KMS-11 (cell line): ENCODE measurements around the gene TNKS2.

ENCODE experiments used
- H2AFZ ChIP-seq: fragments of 200-600 bp; sonication (generic); 2 replicates; pipeline ENCODE4 v1.6.1; 2016; ENCODE audit warnings: antibody characterized with exemption, mixed run types, low read depth
- H3K27ac ChIP-seq: fragments of 200-600 bp; sonication (generic); 2 replicates; pipeline ENCODE4 v1.6.1; 2016; ENCODE audit warnings: mild to moderate bottlenecking, mixed run types
- H3K27me3 ChIP-seq: fragments of 200-600 bp; sonication (generic); 2 replicates; pipeline ENCODE4 v1.6.1; 2017; ENCODE audit warnings: mild to moderate bottlenecking, low read depth, mixed run types, moderate library complexity; ENCODE audit not compliant: insufficient read depth
- H3K36me3 ChIP-seq: fragments of 200-600 bp; sonication (generic); 2 replicates; pipeline ENCODE4 v1.6.1; 2017; ENCODE audit warnings: mild to moderate bottlenecking, mixed run types; ENCODE audit not compliant: insufficient read depth
- H3K4me1 ChIP-seq: fragments of 200-600 bp; sonication (generic); 2 replicates; pipeline ENCODE4 v1.6.1; 2016; ENCODE audit warnings: mild to moderate bottlenecking, low read depth, mixed run types; ENCODE audit not compliant: poor library complexity, severe bottlenecking
- H3K4me2 ChIP-seq: fragments of 200-600 bp; sonication (generic); 2 replicates; pipeline ENCODE4 v1.7.0; 2016; ENCODE audit warnings: mild to moderate bottlenecking, mixed run types
- H3K4me3 ChIP-seq: fragments of 200-600 bp; sonication (generic); IDR thresholded peaks from 2 replicates; pipeline ENCODE4 v1.6.1; 2017; ENCODE audit warnings: low read depth, low read length, mixed read lengths; ENCODE audit not compliant: insufficient read depth
- H3K79me2 ChIP-seq: fragments of 200-600 bp; sonication (generic); 2 replicates; pipeline ENCODE4 v1.6.1; 2016; ENCODE audit warnings: low read depth, mixed run types; ENCODE audit not compliant: insufficient read depth
- H3K9ac ChIP-seq: fragments of 200-600 bp; sonication (generic); 2 replicates; pipeline ENCODE4 v1.6.1; 2016; ENCODE audit warnings: mild to moderate bottlenecking, mixed run types
- H4K20me1 ChIP-seq: fragments of 200-600 bp; sonication (generic); 2 replicates; pipeline ENCODE4 v1.6.1; 2016; ENCODE audit warnings: mild to moderate bottlenecking, mixed run types; ENCODE audit not compliant: insufficient read depth
- TF ChIP-seq, protein P1 (sequence below): fragments of 200-600 bp; sonication (generic); conservative IDR thresholded peaks from 2 replicates; pipeline ENCODE4 v1.6.1; 2017; ENCODE audit warnings: low read depth, mild to moderate bottlenecking, antibody characterized with exemption, low read length, moderate library complexity, mixed read lengths

The TNKS2 gene

DNA sequence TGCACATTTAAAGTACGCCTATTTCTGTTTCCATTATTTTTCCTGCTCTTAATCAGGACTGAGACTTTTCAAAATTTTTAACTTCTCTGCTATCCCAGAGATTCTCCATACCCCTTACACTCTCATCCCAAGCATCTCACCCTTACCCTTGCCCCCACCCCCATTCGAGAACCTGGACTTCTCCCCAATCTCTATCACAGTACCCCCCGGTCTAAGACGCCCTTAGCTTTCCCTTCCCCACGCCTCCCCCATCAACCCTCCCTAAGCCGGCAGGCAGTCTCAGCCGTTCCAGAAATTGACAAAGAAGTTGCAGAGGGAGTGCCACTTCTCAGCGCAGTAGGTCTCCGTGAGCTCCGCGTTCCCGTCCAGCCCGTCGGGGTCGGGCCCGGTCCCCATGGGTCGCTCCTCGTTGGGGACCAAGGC, 109.7 kb downstream of the TNKS2 start:
- no peaks in the 10 kb centered on the region for H3K27me3 ChIP-seq
- TF ChIP-seq, protein P1, sequence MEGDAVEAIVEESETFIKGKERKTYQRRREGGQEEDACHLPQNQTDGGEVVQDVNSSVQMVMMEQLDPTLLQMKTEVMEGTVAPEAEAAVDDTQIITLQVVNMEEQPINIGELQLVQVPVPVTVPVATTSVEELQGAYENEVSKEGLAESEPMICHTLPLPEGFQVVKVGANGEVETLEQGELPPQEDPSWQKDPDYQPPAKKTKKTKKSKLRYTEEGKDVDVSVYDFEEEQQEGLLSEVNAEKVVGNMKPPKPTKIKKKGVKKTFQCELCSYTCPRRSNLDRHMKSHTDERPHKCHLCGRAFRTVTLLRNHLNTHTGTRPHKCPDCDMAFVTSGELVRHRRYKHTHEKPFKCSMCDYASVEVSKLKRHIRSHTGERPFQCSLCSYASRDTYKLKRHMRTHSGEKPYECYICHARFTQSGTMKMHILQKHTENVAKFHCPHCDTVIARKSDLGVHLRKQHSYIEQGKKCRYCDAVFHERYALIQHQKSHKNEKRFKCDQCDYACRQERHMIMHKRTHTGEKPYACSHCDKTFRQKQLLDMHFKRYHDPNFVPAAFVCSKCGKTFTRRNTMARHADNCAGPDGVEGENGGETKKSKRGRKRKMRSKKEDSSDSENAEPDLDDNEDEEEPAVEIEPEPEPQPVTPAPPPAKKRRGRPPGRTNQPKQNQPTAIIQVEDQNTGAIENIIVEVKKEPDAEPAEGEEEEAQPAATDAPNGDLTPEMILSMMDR = no peak
- H3K4me1 ChIP-seq = peaks cover 23% of the 10 kb centered on the region
- no peak overlapping the region for H3K27ac ChIP-seq
- H3K79me2 ChIP-seq = no peaks in the 10 kb centered on the region
- H3K36me3 ChIP-seq = no peaks in the 10 kb centered on the region
- H4K20me1 ChIP-seq = no peaks in the 10 kb centered on the region
- peak overlapping the region; percentile 22; the same call in 1 of the 2 replicates for H3K9ac ChIP-seq
- H3K4me3 ChIP-seq = no peak overlapping the region
- H3K4me2 ChIP-seq = peak overlapping the region; percentile 94
- H2AFZ ChIP-seq = peak overlapping the region; percentile 74

DNA sequence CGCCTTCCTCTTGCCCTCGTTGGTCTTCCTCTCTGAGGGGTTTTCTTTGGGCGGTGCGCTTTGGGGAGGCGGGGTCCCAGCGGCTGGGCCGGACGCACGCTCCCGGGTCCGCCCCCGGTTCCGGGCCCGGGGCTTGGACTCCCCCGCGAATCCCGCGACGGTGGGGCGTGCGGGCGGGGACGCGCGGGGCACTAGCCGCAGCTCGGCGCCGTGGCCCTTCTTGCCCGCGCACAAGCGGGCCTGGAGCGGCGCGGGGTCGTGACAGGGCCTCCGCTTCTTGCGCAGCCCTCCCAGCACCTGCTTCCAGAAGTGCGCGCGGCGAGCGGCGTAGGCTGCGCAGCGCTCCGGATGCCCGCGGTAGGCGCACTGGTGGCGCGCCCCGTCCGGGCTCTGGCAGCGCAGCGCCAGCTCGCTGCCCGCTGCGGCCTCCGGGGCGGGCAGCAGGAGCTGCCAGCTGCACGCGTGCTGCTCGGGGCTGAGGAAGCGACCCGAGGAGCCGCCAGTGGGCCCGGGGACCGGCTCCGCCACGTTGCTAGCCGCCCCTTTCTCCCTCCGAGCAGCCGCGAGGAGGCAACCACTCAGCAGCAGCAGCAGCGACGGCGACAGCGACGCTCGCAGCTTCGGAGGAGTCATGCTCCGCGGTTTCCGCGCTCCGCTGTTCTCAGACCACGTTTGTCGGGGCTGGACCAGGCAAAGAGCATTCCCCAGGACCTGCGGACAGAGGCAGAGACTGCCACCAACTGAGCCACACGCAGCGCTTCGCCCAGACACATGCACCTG, 110.3 kb downstream of the TNKS2 start:
- Histone ChIP-seq H3K4me2 (peak overlapping the region; percentile 94), H3K27ac (peak overlapping the region; percentile 11), H3K4me1 (peaks cover 23% of the 10 kb centered on the region), H3K9ac (peak overlapping the region; percentile 22; the same call in 1 of the 2 replicates), H3K36me3 (no peaks in the 10 kb centered on the region), H3K79me2 (no peaks in the 10 kb centered on the region), H4K20me1 (no peaks in the 10 kb centered on the region), H3K27me3 (no peaks in the 10 kb centered on the region), H3K4me3 (no peak overlapping the region), H2AFZ (peak overlapping the region; percentile 74)
- TF ChIP-seq, protein P1 = no peak

DNA sequence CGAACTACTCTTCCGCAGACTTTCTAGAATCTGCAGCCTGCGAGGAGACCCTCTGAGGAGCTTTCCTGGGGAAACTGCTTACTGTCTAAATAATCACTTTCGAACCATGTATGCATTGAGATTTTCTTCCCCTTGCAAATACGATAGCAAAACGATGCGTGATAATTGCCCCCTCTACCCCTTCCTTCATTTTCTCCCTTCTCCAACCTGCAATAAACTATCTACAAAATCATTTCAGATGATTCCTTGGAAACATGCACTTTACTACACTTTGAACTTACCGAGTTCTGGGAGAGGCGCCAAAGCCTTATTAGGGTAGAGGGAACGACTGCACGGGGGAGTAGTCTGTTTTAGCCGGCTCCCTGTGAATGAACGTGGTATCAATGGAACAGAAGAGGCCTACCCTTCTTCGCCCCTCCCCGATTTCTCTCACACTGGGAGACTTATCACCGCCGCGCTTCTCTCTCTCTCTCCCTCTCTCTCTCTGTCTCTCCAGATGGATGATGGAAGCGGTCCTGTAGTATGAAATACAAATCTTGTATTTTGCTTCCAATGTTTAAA, 111.0 kb downstream of the TNKS2 start, which contains the start of gene FGFBP3:
Gene FGFBP3, minus strand, starts transcription at position 370 of the 561 bp plus-strand sequence. CDS start 517 bp downstream, outside the sequence.
- Histone ChIP-seq H3K4me1 (peaks cover 23% of the 10 kb centered on the region), H3K4me3 (no peak within 1 kb of the TSS), H2AFZ (peak within 1 kb of the TSS; percentile 74), H3K27me3 (no peaks in the 10 kb centered on the region), H3K36me3 (no peaks in the 10 kb centered on the region), H3K9ac (peak within 1 kb of the TSS; percentile 22; the same call in 1 of the 2 replicates), H4K20me1 (no peaks in the 10 kb centered on the region), H3K4me2 (peak within 1 kb of the TSS; percentile 94), H3K79me2 (no peaks in the 10 kb centered on the region), H3K27ac (peak within 1 kb of the TSS; percentile 11)
- TF ChIP-seq, protein P1 = no peak

DNA sequence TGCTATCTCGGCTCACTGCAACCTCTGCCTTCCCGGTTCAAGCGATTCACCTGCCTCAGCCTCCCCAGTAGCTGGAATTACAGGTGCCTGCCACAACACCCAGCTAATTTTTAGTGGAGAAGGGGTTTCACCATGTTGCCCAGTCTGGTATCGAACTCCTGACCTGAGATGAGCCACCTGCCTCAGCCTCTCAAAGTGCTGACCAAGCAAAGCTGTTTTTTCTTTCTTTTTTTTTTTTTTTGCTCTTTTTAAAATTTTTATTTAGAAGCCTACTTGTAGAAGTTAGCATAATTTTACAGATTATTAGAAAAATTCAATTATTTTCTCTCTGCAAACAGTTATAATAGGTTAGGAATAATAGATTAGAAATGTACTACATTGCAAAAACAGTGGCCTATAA, 112.2 kb downstream of the TNKS2 start:
- Histone ChIP-seq H4K20me1 (no peaks in the 10 kb centered on the region), H2AFZ (peak overlapping the region; percentile 74; the same call in 1 of the 2 replicates), H3K79me2 (no peaks in the 10 kb centered on the region), H3K4me1 (peaks cover 23% of the 10 kb centered on the region), H3K27ac (no peak overlapping the region), H3K27me3 (no peaks in the 10 kb centered on the region), H3K4me2 (peak overlapping the region; percentile 79; the same call in 1 of the 2 replicates), H3K36me3 (no peaks in the 10 kb centered on the region), H3K4me3 (no peak overlapping the region), H3K9ac (no peak overlapping the region)
- TF ChIP-seq, protein P1 = no peak
